GM18498 (cell line): ENCODE data around the gene CPTP.

ENCODE experiments used
- ATAC-seq: cut with Tn5 transposase; IDR thresholded peaks from one replicate; pipeline ENCODE4 v1.9.1; 2021; ENCODE audit warnings: mild to moderate bottlenecking, moderate library complexity; ENCODE audit not compliant: unreplicated experiment

CPTP gene

DNA sequence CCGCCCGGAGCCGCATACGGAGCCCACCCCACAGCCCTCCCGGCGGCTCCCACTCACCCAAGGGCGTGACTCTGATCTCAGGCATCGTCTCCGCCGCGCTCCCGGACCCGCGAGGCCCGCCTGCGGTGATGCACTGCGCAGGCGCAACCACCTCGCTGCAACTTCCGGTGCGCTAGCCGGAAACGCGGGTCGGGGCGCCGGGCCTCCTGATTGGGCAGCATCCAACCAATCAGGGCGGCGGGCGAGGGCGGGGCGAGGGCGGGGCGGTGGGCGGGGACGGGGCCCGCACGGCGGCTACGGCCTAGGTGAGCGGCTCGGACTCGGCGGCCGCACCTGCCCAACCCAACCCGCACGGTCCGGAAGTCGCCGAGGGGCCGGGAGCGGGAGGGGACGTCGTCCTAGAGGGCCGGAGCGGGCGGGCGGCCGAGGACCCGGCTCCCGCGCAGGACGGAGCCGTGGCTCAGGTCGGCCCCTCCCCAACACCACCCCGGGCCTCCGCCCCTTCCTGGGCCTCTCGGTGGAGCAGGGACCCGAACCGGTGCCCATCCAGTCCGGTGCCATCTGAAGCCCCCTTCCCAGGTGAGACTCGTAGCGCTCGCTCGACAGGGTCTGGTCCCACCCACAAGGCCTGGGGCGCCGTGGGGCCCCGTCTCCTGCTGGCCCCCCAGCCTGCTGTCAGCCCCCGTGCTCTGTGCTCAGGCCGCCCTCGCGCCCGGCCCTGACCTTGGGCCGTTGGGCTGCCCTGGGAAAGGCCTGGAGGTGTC lies at the start of gene CPTP, which contains the start of gene INTS11:
Gene CPTP (plus strand): TSS at position 279 of the 764 bp plus-strand sequence. CDS start 2,109 bp downstream, outside the sequence.
Gene INTS11 (minus strand): TSS at position 137 of the 764 bp plus-strand sequence. CDS start 52 bp downstream, at position 85.
- ATAC-seq = peak; percentile 80

DNA sequence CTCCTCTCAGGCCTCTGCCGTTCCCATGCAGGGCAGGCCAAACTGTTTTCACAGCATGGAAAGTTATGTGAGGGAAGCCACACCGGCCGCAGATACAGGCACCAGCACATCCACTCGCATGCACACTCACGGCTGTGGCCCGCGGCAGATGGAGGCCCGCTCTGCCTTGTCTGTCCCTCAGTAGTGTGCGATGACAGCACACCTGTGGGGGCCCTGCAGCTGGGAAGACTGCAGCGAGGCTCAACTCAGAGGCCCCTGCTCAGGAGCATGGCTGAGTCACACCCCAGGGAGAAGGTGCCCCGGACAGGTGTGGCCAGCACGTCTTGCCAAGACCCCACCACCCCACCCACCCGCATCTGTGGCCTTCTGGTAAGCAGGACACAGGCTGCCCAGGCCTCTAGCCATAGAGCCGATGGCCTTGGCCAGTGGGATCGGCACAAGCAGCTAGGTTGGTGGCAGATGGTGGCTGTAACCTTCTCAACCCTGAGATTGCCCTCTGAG lies 49.6 kb upstream of the CPTP start:
- ATAC-seq = no peak

DNA sequence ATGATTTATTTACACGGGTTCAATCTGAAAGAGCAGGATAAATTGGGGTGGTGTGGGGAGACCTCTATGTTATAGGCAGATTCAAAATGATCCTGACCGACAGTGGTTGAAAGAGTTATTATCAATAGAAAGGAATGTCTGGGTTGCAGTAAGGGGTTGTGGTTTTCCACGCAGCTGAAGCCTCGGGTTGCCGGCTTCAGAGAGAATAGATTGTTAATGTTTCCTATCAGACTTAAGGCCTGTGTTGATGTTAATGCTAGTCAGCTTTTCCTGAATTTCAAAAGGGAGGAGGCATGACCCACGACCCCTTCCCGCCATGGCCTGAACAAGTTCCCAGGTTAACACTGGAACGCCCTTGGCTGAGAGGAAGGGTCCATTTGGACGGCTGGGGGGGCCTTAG lies 48.8 kb upstream of the CPTP start:
- no peak for ATAC-seq

DNA sequence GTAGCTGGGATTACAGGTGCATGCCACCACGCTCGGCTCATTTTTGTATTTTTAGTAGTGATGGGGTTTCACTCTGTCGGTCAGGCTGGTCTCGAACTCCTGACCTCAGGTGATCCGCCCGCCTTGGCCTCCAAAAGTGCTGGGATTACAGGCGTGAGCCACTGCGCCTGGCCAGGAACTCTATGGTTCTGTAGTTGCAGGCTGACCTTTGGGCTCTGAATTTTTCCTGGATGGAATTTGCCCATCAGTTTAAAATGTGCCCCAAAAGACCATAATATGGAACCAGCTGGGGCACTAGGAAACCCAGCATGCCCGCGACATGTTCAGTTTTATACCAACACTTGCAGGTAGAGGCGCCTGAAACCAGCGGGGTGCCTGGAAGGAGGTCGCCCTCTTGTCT lies 46.0 kb upstream of the CPTP start:
- no peak for ATAC-seq

DNA sequence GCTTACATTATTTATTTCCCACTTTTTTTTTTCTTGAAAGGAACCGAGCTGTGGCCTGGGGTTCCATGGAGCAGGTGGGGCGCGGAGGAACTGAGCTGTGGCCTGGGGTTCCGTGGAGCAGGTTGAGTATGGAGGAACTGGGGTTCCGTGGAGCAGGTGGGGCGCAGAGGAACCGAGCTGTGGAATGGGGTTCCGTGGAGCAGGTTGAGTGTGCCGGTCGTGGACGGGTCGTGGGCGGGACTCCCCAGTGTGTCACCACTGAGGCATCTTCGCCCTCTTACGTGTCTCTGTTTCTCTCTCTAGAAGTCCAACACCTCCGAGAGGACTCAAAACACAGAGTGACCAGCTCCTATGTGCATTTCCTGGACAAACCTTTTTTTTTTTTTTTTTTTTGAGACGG lies 45.6 kb upstream of the CPTP start:
- ATAC-seq = no peak

DNA sequence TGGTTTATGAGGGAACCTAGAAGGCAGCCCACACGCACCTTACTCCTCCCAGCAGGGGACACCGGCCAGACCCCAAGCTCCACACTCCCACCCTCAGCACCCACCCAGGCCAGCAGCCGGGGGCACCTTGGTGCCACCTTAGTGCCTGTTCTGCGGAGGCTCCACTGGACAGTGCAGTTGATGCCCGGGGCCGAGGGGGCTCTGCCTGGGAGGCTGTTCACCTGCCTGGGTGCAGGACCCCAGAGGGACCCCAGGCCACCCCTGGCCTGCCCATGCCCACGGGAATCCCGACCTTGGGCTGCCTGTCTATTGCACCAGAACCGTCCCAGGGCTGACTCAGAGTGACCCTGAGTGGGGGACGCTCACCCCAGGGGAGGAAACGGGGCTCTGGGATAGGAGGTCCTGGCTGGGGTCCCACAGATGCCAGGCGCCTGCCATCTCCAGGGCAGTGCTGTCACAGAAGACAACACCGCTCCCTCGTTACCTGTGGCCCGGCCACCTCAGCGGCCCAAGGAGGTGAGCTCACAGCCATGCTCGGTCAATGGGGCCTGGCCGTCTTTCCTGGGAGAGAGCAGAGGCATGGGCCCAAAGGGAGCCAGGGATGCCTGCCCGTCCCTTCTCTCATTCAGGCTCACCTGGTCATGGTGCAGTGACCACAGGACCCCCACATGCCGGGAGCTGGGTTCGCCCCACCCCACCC lies 43.7 kb upstream of the CPTP start:
- ATAC-seq = no peak

DNA sequence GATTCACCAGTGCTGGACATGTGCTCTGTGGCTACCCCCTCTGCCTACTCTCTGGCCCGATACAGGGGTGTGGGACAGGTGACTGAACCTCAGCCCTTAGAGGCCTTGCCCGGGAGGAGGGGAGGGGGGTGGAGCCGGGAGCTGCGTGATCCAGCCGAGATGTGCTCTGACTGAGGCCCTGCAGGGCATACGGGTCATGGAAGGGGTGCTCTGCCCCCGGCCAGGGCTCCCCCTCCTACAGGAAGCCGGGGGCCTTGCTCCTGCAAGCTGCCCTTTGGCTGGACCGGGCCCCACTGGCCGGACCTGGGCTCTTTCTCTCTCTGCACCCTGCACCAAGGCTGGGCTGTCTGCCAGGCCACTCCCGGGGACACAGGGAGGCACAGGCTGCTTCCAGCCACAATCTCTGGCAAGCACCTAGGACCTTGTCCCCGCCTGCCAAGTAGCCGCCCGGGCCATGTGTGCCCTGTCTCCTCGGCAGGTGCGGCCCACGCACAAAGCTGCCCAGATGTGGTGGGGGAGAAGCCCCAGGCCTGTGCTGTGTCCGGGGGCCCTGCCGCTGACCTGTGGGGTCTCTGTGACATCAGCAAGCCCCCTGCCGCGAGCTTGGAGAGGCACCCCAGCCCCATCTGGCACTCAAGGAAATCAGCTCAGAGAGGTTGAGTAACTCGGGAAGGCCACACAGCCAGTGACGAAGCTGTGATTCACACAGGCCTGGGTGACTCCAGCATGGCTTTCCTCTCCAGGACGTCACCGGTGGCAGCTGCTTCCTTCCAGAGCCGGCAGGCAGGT lies 42.9 kb upstream of the CPTP start:
- no peak for ATAC-seq

DNA sequence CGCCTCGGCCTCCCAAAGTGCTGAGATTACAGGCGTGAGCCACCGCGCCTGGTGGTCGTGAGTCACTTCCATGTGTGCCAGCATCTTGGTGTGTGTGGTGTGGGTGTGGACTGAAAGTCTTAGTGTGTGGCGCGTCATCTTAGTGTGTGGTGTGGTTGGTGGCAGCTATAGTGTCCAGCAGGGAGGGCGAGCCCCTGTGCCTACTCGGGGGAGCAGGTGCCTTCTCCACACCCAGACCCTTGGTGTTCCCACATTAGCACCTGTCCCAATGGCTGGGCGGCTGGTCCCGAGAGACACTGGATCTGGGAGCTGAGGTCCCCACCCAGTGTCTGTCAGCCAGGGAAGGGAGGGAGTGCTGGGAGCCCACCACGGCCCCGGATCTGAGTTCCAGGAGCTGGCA lies 41.6 kb upstream of the CPTP start:
- no peak for ATAC-seq

DNA sequence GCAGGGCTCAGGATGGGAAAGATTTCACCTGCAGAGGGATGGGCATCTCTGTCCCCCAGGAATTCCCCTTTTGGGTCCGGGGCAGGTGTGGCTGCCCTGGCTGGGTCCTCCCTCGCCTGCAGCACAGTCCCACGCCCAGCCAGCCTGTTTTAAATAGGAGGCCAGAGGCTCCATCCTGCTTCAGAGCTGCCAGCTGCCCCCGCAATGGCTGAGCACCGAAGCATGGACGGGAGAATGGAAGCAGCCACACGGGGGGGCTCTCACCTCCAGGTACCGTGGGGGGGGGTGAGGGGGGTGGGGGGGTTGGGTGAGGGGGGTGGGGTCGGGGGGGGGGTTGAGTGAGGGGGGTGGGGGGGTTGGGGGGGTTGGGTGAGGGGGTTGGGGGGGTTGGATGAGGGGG lies 40.8 kb upstream of the CPTP start:
- no peak for ATAC-seq

DNA sequence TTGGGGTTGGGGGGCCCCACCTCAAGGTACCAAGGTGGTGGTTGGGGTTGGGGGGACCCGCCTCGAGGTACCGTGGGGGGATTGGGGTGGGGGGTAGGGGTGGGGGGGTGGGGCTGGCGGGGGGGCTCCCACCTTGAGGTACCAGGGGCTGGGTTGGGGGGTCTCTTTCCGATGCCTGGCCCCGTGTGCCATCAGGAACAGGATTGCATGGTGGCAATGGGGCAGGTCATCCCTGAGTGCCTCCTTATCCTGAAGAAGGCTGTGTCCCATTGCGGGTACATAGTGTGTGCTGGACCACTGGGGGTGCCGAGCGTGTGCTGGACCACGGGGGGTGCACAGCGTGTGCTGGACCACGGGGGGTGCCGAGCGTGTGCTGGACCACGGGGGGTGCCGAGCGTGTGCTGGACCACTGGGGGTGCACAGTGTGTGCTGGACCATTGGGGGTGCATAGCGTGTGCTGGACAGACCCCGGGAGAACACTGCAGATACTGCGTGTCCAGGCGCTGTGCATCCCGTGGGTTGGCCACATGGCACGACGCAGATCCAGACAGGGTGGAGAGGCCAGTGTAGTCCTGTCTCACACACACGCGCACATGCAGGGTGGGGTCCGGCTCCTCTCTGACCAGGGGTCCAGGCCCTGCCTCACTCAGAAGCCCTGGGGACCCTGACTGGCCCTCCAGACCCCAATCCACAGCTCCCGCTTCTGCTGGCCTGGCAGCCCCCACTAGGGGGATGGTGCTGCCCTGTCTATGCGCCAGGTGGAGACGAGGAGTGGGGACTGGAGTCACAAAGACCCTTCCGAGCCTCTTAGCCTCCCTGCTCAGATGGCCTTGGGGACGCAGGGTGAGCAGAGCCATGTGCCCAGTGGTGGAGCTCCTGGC lies 40.1 kb upstream of the CPTP start:
- no peak for ATAC-seq

DNA sequence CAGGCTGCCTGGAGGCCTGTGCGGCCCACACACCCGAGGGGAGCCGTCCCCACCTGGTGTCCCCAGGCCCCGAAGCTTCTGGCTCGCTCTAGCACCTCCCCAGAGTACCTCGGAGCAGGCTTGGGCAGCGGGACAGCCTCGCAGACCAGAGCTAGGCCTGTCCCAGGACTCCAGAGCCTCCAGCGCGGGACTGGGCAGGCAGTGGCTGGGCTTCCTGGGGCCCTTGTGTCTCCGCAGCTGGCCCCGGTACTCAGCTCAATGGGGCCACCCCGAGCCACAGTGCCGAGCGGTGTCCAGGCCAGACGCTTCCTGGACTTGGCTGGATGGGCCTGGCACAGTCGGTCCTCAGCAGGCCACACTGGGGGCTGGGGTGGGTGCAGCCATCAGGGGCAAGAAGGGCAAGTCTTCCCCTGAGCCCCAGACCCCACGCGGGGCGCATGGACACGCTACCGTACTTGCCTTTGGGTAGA lies 39.5 kb upstream of the CPTP start:
- no peak for ATAC-seq

DNA sequence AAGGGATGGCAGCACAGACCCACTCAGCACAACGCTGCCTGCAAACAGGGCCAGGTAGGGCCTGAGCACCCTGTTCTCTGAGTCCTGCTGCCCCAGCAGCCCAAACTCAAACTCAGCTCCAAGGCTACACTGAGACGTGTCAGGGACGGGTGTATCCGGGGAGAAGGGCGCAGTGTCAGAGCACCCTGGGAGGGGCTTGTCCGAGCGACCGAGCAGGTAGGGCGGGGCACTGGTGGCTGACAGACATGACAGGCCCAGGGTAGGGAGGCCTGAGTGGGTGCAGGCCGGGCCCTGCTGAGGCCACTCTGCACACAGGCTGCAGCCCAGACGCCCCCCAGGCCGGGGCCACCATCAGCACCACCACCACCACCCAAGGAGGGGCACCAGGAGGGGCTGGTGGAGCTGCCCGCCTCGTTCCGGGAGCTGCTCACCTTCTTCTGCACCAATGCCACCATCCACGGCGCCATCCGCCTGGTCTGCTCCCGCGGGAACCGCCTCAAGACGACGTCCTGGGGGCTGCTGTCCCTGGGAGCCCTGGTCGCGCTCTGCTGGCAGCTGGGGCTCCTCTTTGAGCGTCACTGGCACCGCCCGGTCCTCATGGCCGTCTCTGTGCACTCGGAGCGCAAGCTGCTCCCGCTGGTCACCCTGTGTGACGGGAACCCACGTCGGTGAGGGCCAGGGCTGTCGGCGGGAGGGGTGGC lies 38.8 kb upstream of the CPTP start:
- ATAC-seq = no peak

DNA sequence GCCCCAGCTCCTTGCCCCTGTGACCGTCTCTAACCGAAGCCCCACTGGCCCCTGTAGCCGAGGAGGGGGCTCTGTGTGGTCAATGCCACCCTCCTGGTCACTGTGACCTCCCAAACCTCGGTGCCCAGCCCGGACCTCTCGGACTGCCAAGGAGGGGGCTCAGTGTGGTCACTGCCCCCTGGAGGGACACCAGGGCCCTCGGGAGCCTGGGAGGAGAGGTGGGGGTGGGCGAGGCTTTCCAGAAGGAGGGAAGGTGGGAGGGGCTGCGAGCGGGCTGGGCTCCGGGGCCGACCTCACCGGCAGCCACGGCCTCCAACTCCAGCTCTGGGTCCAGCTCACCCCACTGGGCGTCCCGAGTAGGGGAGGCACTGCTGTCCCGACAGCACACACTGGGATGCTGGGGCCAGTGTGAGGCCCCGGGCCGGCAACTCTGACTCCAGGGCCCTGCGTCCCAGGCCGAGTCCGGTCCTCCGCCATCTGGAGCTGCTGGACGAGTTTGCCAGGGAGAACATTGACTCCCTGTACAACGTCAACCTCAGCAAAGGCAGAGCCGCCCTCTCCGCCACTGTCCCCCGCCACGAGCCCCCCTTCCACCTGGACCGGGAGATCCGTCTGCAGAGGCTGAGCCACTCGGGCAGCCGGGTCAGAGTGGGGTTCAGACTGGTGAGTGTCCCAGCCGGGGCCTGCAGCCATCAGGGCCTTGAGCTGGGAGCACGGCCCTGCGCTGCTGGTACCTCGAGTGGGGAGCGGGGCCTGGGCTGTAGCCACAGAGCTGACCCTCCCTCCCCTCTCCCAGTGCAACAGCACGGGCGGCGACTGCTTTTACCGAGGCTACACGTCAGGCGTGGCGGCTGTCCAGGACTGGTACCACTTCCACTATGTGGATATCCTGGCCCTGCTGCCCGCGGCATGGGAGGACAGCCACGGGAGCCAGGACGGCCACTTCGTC lies 38.0 kb upstream of the CPTP start:
- no peak for ATAC-seq

DNA sequence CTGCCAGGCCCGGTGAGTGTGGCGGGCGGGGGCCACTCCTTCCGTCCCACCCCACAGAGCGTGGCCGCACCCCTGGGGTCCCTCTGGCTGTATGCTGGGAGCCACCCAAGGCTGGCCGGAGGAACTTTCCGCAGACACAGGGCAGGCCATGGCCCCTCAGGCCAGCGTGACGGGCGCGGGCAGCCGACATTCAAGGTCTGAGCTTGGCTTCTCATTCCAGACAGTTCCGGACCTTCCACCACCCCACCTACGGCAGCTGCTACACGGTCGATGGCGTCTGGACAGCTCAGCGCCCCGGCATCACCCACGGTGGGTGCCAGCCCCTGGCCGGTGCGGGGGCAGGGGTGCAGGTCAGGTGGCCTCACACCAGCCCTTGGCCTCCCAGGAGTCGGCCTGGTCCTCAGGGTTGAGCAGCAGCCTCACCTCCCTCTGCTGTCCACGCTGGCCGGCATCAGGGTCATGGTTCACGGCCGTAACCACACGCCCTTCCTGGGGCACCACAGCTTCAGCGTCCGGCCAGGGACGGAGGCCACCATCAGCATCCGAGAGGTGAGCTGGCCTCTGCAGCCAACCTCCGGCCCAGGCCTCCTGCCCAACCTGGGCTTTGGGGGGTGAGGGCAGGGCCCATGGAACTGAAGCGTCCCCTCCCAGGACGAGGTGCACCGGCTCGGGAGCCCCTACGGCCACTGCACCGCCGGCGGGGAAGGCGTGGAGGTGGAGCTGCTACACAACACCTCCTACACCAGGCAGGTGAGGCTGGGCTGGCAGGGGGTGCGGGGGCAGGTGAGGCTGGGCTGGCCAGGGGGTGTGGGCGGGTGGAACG lies 37.1 kb upstream of the CPTP start:
- no peak for ATAC-seq

DNA sequence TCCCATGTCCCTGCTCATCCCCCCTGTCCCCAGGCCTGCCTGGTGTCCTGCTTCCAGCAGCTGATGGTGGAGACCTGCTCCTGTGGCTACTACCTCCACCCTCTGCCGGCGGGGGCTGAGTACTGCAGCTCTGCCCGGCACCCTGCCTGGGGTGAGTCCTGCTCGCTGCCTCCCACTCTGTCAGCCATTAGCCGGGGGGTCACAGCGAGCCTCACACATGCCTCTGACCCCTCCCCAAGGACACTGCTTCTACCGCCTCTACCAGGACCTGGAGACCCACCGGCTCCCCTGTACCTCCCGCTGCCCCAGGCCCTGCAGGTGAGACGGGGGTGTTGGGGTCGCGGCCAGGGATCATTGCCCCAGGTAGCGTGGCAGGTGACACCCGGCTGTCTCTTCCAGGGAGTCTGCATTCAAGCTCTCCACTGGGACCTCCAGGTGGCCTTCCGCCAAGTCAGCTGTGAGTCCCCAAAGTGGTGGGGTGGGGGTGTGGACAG lies 34.3 kb upstream of the CPTP start:
- no peak for ATAC-seq

DNA sequence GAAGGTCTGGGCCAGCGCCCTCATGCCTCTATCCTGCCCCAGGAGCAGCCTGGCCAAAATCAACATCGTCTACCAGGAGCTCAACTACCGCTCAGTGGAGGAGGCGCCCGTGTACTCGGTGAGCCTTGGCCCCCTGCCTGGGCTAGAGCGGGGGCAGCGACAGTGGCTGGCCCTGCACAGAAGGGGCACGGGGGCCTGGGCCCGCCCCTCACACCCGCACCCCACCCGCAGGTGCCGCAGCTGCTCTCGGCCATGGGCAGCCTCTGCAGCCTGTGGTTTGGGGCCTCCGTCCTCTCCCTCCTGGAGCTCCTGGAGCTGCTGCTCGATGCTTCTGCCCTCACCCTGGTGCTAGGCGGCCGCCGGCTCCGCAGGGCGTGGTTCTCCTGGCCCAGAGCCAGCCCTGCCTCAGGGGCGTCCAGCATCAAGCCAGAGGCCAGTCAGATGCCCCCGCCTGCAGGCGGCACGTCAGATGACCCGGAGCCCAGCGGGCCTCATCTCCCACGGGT lies 33.5 kb upstream of the CPTP start:
- ATAC-seq = no peak
